ENCODE data around the gene SLC41A3. TPM values are rescaled to one million over a fixed set of nuclear protein-coding genes. Genes with fewer than 3 reads are reported as not detected.
"Not testable (repeated sequence)": the region's sequence is repeated elsewhere in the genome, so short reads cannot be mapped to it uniquely, and the experiment has no call there.

Gene SLC41A3
- polyA plus RNA-seq, 2 of the 4 experiments (the other 2 are of a cell fraction) = 18.9 to 24.2 TPM

DNA sequence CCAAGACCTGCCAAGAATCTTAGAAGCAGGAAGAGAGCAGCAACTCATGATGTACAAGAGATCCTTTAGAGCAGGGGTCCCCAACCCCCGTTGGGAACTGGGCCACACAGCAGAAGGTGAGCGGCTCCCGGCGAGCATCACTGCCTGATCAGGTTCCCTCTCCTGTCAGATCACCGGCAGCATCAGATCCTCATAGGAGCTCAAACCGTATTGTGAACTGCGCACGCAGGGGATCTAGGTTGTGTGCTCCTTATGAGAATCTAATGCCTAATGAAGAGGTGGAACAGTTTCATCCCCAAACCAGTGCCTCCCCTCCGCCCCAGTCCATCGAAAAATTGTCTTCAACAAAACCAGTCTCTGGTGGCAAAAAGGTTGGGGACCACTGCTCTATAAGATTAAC, 13.8 kb downstream of the SLC41A3 start:
- WGBS (ENCODE audit: missing lambda C conversion rate) = 74% methylated on average over 7 of the region's 10 CpGs

GRCh38 chr3:126067959-126068358, 16.0 kb downstream of the SLC41A3 start:
- Histone ChIP-seq H3K9me3 (no peaks in the 10 kb centered on the region), H3K27ac (no peak overlapping the region), H3K4me2 (no peak overlapping the region), H3K4me1 (no peaks in the 10 kb centered on the region), H3K4me3 (no peak overlapping the region)
- no peak for FAIRE-seq
- ATAC-seq = no peak
- ChIA-PET CTCF (no interaction called here), POLR2A (no interaction called here)
- 95% methylated on average over 6 of the region's 8 CpGs for WGBS (ENCODE audit: missing lambda C conversion rate)
- TF ChIP-seq, protein P1, sequence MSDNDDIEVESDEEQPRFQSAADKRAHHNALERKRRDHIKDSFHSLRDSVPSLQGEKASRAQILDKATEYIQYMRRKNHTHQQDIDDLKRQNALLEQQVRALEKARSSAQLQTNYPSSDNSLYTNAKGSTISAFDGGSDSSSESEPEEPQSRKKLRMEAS (IDR thresholded peaks at IDR 0.05) = no peak
- no peak for TF ChIP-seq FOXS1 (CRISPR knock-in tag; IDR thresholded peaks at IDR 0.05)
- TF ChIP-seq RFX5 (IDR thresholded peaks at IDR 0.05) = no peak
- TF ChIP-seq NFE2L2 (conservative IDR thresholded peaks at IDR 0.05; ENCODE audit: low read length) = no peak
- no peak for TF ChIP-seq CBX8 (IDR thresholded peaks at IDR 0.05)
- no peak for DNase-seq (ENCODE audit: low read depth in 1 of 2, low spot score in 1 of 2)

More for the DNA sequence above, 13.8 kb downstream of the SLC41A3 start:
- Histone ChIP-seq H3K27ac (no peak overlapping the region), H3K4me2 (no peak overlapping the region), H3K9me3 (no peaks in the 10 kb centered on the region), H3K4me1 (no peaks in the 10 kb centered on the region), H3K4me3 (no peak overlapping the region)
- FAIRE-seq (no peak), ATAC-seq (no peak), DNase-seq (ENCODE audit: low read depth in 1 of 2, low spot score in 1 of 2) (no peak)
- POLR2A ChIA-PET = no interaction called here
- TF ChIP-seq, protein P2, sequence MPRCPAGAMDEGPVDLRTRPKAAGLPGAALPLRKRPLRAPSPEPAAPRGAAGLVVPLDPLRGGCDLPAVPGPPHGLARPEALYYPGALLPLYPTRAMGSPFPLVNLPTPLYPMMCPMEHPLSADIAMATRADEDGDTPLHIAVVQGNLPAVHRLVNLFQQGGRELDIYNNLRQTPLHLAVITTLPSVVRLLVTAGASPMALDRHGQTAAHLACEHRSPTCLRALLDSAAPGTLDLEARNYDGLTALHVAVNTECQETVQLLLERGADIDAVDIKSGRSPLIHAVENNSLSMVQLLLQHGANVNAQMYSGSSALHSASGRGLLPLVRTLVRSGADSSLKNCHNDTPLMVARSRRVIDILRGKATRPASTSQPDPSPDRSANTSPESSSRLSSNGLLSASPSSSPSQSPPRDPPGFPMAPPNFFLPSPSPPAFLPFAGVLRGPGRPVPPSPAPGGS (IDR thresholded peaks at IDR 0.05) = no peak
- TF ChIP-seq, protein P3, sequence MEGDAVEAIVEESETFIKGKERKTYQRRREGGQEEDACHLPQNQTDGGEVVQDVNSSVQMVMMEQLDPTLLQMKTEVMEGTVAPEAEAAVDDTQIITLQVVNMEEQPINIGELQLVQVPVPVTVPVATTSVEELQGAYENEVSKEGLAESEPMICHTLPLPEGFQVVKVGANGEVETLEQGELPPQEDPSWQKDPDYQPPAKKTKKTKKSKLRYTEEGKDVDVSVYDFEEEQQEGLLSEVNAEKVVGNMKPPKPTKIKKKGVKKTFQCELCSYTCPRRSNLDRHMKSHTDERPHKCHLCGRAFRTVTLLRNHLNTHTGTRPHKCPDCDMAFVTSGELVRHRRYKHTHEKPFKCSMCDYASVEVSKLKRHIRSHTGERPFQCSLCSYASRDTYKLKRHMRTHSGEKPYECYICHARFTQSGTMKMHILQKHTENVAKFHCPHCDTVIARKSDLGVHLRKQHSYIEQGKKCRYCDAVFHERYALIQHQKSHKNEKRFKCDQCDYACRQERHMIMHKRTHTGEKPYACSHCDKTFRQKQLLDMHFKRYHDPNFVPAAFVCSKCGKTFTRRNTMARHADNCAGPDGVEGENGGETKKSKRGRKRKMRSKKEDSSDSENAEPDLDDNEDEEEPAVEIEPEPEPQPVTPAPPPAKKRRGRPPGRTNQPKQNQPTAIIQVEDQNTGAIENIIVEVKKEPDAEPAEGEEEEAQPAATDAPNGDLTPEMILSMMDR (IDR thresholded peaks at IDR 0.05) = no peak
- no peak for TF ChIP-seq JUNB (IDR thresholded peaks at IDR 0.05)
- no peak for TF ChIP-seq HOXB5 (CRISPR knock-in tag; IDR thresholded peaks at IDR 0.05)
- TF ChIP-seq NFE2L2 (conservative IDR thresholded peaks at IDR 0.05; ENCODE audit: low read length) = no peak
- TF ChIP-seq MAFK (IDR thresholded peaks at IDR 0.05; ENCODE audit: partially characterized antibody) = no peak
- no peak for TF ChIP-seq RCOR1 (IDR thresholded peaks at IDR 0.05; ENCODE audit: low read depth, low read length)
- no peak for TF ChIP-seq ZFP36 (IDR thresholded peaks at IDR 0.05; ENCODE audit: borderline replicate concordance, partially characterized antibody)
- no peak for TF ChIP-seq GATA3 (IDR thresholded peaks at IDR 0.05; ENCODE audit: borderline replicate concordance)
- TF ChIP-seq JUN (IDR thresholded peaks at IDR 0.05) = no peak
- no peak for TF ChIP-seq POLR2A (IDR thresholded peaks at IDR 0.05; ENCODE audit: low read length)
- no peak for TF ChIP-seq E2F6 (IDR thresholded peaks at IDR 0.05; ENCODE audit: borderline replicate concordance, low read depth)
- no peak for TF ChIP-seq EP300 (IDR thresholded peaks at IDR 0.05)
- TF ChIP-seq, protein P4, sequence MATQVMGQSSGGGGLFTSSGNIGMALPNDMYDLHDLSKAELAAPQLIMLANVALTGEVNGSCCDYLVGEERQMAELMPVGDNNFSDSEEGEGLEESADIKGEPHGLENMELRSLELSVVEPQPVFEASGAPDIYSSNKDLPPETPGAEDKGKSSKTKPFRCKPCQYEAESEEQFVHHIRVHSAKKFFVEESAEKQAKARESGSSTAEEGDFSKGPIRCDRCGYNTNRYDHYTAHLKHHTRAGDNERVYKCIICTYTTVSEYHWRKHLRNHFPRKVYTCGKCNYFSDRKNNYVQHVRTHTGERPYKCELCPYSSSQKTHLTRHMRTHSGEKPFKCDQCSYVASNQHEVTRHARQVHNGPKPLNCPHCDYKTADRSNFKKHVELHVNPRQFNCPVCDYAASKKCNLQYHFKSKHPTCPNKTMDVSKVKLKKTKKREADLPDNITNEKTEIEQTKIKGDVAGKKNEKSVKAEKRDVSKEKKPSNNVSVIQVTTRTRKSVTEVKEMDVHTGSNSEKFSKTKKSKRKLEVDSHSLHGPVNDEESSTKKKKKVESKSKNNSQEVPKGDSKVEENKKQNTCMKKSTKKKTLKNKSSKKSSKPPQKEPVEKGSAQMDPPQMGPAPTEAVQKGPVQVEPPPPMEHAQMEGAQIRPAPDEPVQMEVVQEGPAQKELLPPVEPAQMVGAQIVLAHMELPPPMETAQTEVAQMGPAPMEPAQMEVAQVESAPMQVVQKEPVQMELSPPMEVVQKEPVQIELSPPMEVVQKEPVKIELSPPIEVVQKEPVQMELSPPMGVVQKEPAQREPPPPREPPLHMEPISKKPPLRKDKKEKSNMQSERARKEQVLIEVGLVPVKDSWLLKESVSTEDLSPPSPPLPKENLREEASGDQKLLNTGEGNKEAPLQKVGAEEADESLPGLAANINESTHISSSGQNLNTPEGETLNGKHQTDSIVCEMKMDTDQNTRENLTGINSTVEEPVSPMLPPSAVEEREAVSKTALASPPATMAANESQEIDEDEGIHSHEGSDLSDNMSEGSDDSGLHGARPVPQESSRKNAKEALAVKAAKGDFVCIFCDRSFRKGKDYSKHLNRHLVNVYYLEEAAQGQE (IDR thresholded peaks at IDR 0.05) = no peak
- TF ChIP-seq, protein P5, sequence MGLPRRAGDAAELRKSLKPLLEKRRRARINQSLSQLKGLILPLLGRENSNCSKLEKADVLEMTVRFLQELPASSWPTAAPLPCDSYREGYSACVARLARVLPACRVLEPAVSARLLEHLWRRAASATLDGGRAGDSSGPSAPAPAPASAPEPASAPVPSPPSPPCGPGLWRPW (IDR thresholded peaks at IDR 0.05) = no peak
- TF ChIP-seq NR3C1 (IDR thresholded peaks at IDR 0.05) = no peak
- TF ChIP-seq EHMT2 (IDR thresholded peaks at IDR 0.05; ENCODE audit: low read depth) = no peak
- TF ChIP-seq RAD21 (conservative IDR thresholded peaks at IDR 0.05 in 1 of 2, IDR thresholded peaks at IDR 0.05 in 1 of 2) = no peak
- no peak for TF ChIP-seq RNF2 (IDR thresholded peaks at IDR 0.05; ENCODE audit: borderline replicate concordance, low read depth)
- CTCF ChIA-PET = interaction anchor here (1.0 kb wide), 1 partner anchor 28 kb away, joined by 3 read pairs; no protein-coding TSS in a partner anchor

GRCh38 chr3:126066676-126067075, 17.2 kb downstream of the SLC41A3 start:
- H3K4me3 ChIP-seq = not testable (repeated sequence)

More at GRCh38 chr3:126066676-126067075, 17.2 kb downstream of the SLC41A3 start:
- H3K9me3 ChIP-seq; H3K4me1 ChIP-seq; H3K27ac ChIP-seq; POLR2A ChIA-PET; DNase-seq (ENCODE audit: low read depth in 1 of 2, low spot score in 1 of 2); ATAC-seq; H3K4me2 ChIP-seq; CTCF ChIA-PET; FAIRE-seq: not testable (repeated sequence)
- 82% methylated on average over 6 of the region's 6 CpGs for WGBS (ENCODE audit: missing lambda C conversion rate)
